A549 (cell line): Measurements from ENCODE around the gene PCYT2. TPM values are rescaled to one million over a fixed set of nuclear protein-coding genes. Genes with fewer than 3 reads are reported as not detected.
A peak's percentile ranks its signal among the peaks of the same experiment; 100 is the strongest.

Source experiments
- ATAC-seq, 2 experiments: fragments of 200-7000 bp in 1 of 2; fragments of >200 bp in 1 of 2; cut with Nextera tagmentation in 1 of 2; cut with Tn5 transposase in 1 of 2; 3 replicates each; pipeline versions ENCODE4 v1.8.0 to v1.9.1; 2018 to 2020; ENCODE audit warnings: mild to moderate bottlenecking in 1 of 2, moderate library complexity in 1 of 2
- CTCF ChIA-PET: fragments of 300-600 bp; sonication (Branson Sonifier 250); formaldehyde crosslinking; extraction: SDS; loops from one replicate; lab custom pipeline; 2021; ENCODE audit warnings: antibody characterized with exemption, inconsistent platforms; lab: Yijun Ruan, JAX
- POLR2A ChIA-PET: fragments of 350-600 bp; formaldehyde crosslinking; extraction: SDS; loops from one replicate; lab custom pipeline; 2021; ENCODE audit warnings: antibody characterized with exemption, inconsistent platforms; lab: Yijun Ruan, JAX
- DNase-seq, 2 experiments: peaks; one replicate each; pipeline versions ENCODE4 v3.0.0 to v3.0.0-alpha.2; 2011 to 2016; ENCODE audit warnings: low read depth in 1 of 2, low spot score in 1 of 2
- FAIRE-seq: peaks from 2 replicates; lab custom pipeline; 2011; peaks lifted over from hg19 to GRCh38; lab: Jason Lieb, UNC
- H3K27ac ChIP-seq, 2 experiments: fragments of >200 bp; sonication (Bioruptor Twin); formaldehyde crosslinking; 3 replicates each; pipeline ENCODE4 v1.5.1; 2016 to 2017
- H3K4me1 ChIP-seq: fragments of >200 bp; sonication (Bioruptor Twin); formaldehyde crosslinking; 3 replicates; pipeline ENCODE4 v1.6.1; 2016
- H3K4me2 ChIP-seq: fragments of >200 bp; sonication (Bioruptor Twin); formaldehyde crosslinking; 3 replicates; pipeline ENCODE4 v1.6.1; 2016
- H3K4me3 ChIP-seq: fragments of >200 bp; sonication (Bioruptor Twin); formaldehyde crosslinking; 3 replicates; pipeline ENCODE4 v1.5.1; 2016
- H3K9me3 ChIP-seq: fragments of >200 bp; sonication (Bioruptor Twin); formaldehyde crosslinking; 3 replicates; pipeline ENCODE4 v1.6.1; 2016
- BCL3 ChIP-seq: fragments of >200 bp; sonication (Bioruptor Twin); formaldehyde crosslinking; IDR thresholded peaks from 3 replicates; pipeline ENCODE4 v1.6.1; 2016
- BHLHE40 ChIP-seq: IDR thresholded peaks from 2 replicates; pipeline ENCODE4 v1.6.1; 2012; ENCODE audit warnings: low read depth, low read length, inconsistent platforms
- CBX8 ChIP-seq: fragments of 200-600 bp; sonication (generic); IDR thresholded peaks from 2 replicates; pipeline ENCODE4 v1.6.1; 2016
- EP300 ChIP-seq, 2 experiments: fragments of >200 bp; sonication (Bioruptor Twin); formaldehyde crosslinking; IDR thresholded peaks; 2 replicates in 1 of 2; 3 replicates in 1 of 2; pipeline ENCODE4 v1.6.1; 2016 to 2017
- HMGXB4 ChIP-seq: fragments of 250-450 bp; sonication (Bioruptor Pico); IDR thresholded peaks from 2 replicates; pipeline ENCODE4 v1.5.0; 2021; ENCODE audit warnings: mild to moderate bottlenecking, moderate library complexity, borderline replicate concordance
- HOXA7 ChIP-seq: fragments of 250-450 bp; sonication (Bioruptor Pico); IDR thresholded peaks from 2 replicates; pipeline ENCODE4 v1.5.0; 2020; ENCODE audit warnings: mild to moderate bottlenecking, moderate library complexity
- JUN ChIP-seq, 2 experiments: fragments of >200 bp; sonication (Bioruptor Twin); formaldehyde crosslinking; IDR thresholded peaks; 2 replicates in 1 of 2; 3 replicates in 1 of 2; pipeline ENCODE4 v1.6.1; 2016 to 2017
- KDM5A ChIP-seq: fragments of 200-600 bp; sonication (generic); IDR thresholded peaks from 2 replicates; pipeline ENCODE4 v1.6.1; 2016; ENCODE audit warnings: antibody characterized with exemption, mild to moderate bottlenecking
- MAX ChIP-seq: IDR thresholded peaks from 2 replicates; pipeline ENCODE4 v1.6.1; 2012
- MYC ChIP-seq: IDR thresholded peaks from 2 replicates; pipeline ENCODE4 v1.6.1; 2012; ENCODE audit warnings: mild to moderate bottlenecking, inconsistent platforms, low read length, improper control_type of control experiment, borderline replicate concordance
- RAD21 ChIP-seq, 2 experiments: fragments of >200 bp in 1 of 2; sonication (Bioruptor Twin) in 1 of 2; formaldehyde crosslinking in 1 of 2; IDR thresholded peaks in 1 of 2; conservative IDR thresholded peaks in 1 of 2; 2 replicates in 1 of 2; 3 replicates in 1 of 2; pipeline ENCODE4 v1.6.1; 2012 to 2018; ENCODE audit warnings: inconsistent platforms in 1 of 2
- RCOR1 ChIP-seq: fragments of 150-350 bp; IDR thresholded peaks from 2 replicates; pipeline ENCODE4 v1.6.1; 2014; ENCODE audit warnings: antibody characterized with exemption, low read length, low read depth
- RFX5 ChIP-seq: fragments of 450-650 bp; IDR thresholded peaks from 2 replicates; pipeline ENCODE4 v1.7.1; 2014; ENCODE audit warnings: antibody characterized with exemption, mild to moderate bottlenecking, moderate library complexity
- WGBS: methylation state at CpG from one replicate; pipeline ENCODE4 v1.1.6; 2017; ENCODE audit errors: missing lambda C conversion rate; 5-methylcytosine and 5-hydroxymethylcytosine counted together
- polyA plus RNA-seq, 4 experiments: library from polyadenylated mRNA; depleted of rRNA in 3 of 4; stranded (reverse); fragments of >200 nt; fragmentation: RNase III in 1 of 4; extraction: RNeasy Plus Mini Kit Qiagen cat#74134 plus additional on column Dnase treatment in 1 of 4; gene quantifications; 2 replicates in 3 of 4; 3 replicates in 1 of 4; pipeline ENCODE4 v1.2.3, GENCODE V29; 2011 to 2017
- TF ChIP-seq, protein P1 (sequence below): fragments of >200 bp; sonication (Bioruptor Twin); formaldehyde crosslinking; IDR thresholded peaks from 3 replicates; pipeline ENCODE4 v1.5.1; 2016

The PCYT2 gene
- polyA plus RNA-seq, 2 of the 4 experiments (the other 2 are of a cell fraction) = 7.1 to 17.0 TPM

DNA sequence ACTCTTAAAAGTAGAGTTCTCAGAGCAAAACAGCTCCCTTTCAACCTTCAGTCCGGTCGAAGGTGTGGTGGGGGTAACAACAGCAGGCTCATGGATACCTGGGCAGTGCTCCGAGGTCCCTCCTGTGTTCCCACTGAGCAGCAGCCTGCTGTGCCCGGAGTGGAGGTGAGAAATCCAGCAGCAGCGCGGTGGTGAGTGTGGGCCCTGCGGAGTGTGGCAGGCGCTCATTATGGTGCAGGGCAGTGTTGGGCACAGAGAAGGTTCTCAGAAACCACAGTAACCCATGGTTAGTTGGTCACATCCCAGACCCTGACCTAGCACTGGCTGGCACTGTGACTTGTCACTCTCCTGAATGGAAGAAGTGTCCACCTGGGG, 45.9 kb downstream of the PCYT2 start:
- 96% methylated on average over 8 of the region's 8 CpGs for WGBS
- ChIA-PET CTCF (interaction anchor here (0.6 to 3.0 kb wide), 4 partner anchors 127 to 165 kb away, joined by 3 to 17 read pairs (median 3); no protein-coding TSS in a partner anchor), POLR2A (interaction anchor here (0.5 to 0.6 kb wide), 3 partner anchors 10 to 34 kb away, joined by 3 read pairs; no protein-coding TSS in a partner anchor)
- Histone ChIP-seq H3K4me3 (no peak overlapping the region), H3K27ac (no peak overlapping the region), H3K9me3 (no peaks in the 10 kb centered on the region), H3K4me1 (peaks cover 61% of the 10 kb centered on the region), H3K4me2 (no peak overlapping the region)
- no peak for ATAC-seq
- no peak for TF ChIP-seq KDM5A
- no peak for TF ChIP-seq MAX
- 0 out of 5 replicates have a peak, but pooled peaks of 1 of the 2 experiments have one; percentile 1 for TF ChIP-seq JUN (IDR thresholded peaks at IDR 0.05)
- no peak for DNase-seq
- no peak for FAIRE-seq

DNA sequence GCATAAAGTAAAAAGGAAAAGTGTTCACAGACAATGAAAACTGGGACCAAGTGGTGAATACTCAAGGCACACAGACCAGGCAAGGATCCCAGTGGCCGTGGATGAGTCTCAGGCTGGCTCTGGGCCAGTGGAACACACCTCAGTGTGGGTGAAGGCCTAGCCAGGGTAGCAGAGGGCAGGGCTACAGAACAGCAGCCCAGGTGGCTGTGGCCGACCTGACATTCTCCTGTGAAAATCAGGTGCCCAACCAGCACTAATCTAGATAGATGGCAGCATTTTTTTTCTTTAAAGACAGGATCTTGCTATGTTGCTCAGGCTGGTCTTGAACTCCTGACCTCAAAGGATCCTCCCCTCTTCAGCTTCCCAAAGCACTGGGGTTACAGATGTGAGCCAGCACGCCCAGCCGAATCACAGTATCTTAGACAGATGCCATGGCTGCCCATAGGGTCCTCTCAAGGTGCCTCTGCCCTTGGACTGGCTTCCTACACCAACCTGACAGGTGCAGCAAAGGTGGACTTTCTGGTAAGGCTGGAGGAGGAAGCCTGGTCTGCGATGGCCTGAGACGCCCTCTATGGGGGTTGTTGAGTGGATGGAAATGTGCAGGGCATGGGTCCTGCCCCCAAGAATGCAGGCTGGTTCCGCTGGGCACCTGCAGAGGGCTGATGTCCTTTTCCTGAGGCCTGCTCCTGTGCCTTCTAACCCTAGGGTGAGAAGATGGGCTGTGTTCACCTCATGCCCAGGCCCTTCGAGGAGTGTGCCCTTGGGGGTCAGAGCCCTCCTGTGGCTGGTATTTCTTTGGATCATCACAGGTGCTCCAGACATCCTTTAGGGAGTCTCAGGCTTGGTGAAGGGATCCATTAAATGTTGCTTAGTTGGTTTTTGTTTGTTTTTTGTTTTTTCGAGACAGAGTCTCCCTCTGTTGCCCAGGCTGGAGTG, 47.1 kb downstream of the PCYT2 start:
- Histone ChIP-seq H3K4me3 (no peak overlapping the region), H3K4me2 (no peak overlapping the region), H3K4me1 (peaks cover 54% of the 10 kb centered on the region), H3K27ac (no peak overlapping the region), H3K9me3 (no peaks in the 10 kb centered on the region)
- no peak for ATAC-seq
- DNase-seq = peak in 1 of 2 experiments; percentile 58
- FAIRE-seq = no peak
- 72% methylated on average over 9 of the region's 9 CpGs for WGBS
- ChIA-PET POLR2A (no interaction called here), CTCF (interaction anchor here (0.9 to 2.4 kb wide), 3 partner anchors 9 to 129 kb away, joined by 3 to 7 read pairs (median 3); no protein-coding TSS in a partner anchor)
- TF ChIP-seq HOXA7 (CRISPR knock-in tag) (no peak), CBX8 (no peak), MYC (no peak), BHLHE40 (no peak), RAD21 (conservative IDR thresholded peaks at IDR 0.05 in 1 of 2, IDR thresholded peaks at IDR 0.05 in 1 of 2) (peak in 1 of 2 experiments; percentile 27; a peak in 2 of 5 replicates), RFX5 (no peak), EP300 (IDR thresholded peaks at IDR 0.05) (no peak), BCL3 (no peak), HMGXB4 (CRISPR knock-in tag) (no peak), MAX (peak; percentile 19; the same call in 1 of the 2 replicates), RCOR1 (no peak)
- TF ChIP-seq, protein P1, sequence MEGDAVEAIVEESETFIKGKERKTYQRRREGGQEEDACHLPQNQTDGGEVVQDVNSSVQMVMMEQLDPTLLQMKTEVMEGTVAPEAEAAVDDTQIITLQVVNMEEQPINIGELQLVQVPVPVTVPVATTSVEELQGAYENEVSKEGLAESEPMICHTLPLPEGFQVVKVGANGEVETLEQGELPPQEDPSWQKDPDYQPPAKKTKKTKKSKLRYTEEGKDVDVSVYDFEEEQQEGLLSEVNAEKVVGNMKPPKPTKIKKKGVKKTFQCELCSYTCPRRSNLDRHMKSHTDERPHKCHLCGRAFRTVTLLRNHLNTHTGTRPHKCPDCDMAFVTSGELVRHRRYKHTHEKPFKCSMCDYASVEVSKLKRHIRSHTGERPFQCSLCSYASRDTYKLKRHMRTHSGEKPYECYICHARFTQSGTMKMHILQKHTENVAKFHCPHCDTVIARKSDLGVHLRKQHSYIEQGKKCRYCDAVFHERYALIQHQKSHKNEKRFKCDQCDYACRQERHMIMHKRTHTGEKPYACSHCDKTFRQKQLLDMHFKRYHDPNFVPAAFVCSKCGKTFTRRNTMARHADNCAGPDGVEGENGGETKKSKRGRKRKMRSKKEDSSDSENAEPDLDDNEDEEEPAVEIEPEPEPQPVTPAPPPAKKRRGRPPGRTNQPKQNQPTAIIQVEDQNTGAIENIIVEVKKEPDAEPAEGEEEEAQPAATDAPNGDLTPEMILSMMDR = peak; percentile 15; the same call in 2 of the 3 replicates
- TF ChIP-seq, all 56 proteins: peak for 3
